Testis (tissue), 3 donors: Measurements from ENCODE around the gene SERBP1. TPM values are rescaled to one million over a fixed set of nuclear protein-coding genes. Genes with fewer than 3 reads are reported as not detected.

Source experiments
- DNase-seq: peaks from one replicate; pipeline ENCODE4 v3.0.0-alpha.2; 2019
- H3K27ac ChIP-seq, 2 donors: fragments of 200-600 bp; sonication (generic); one replicate each; pipeline ENCODE4 v1.5.1; 2019
- H3K27me3 ChIP-seq: fragments of 200-600 bp; sonication (generic); one replicate; pipeline ENCODE4 v1.5.1; 2019
- H3K36me3 ChIP-seq: fragments of 200-600 bp; sonication (generic); one replicate; pipeline ENCODE4 v1.5.1; 2017; ENCODE audit warnings: low read depth; ENCODE audit errors: missing control alignments
- H3K4me1 ChIP-seq: fragments of 200-600 bp; sonication (generic); one replicate; pipeline ENCODE4 v1.5.1; 2019
- H3K4me3 ChIP-seq, 2 donors: fragments of 200-600 bp; sonication (generic); one replicate each; pipeline ENCODE4 v1.5.1; 2017 to 2019
- H3K9me3 ChIP-seq: fragments of 200-600 bp; sonication (generic); one replicate; pipeline ENCODE4 v1.5.1; 2017
- CTCF ChIP-seq, 3 experiments: fragments of 450-650 bp in 2 of 3; fragments of 200-600 bp in 1 of 3; sonication (generic) in 1 of 3; IDR thresholded peaks; one replicate each; pipeline ENCODE4 v1.5.1; 2016 to 2019; ENCODE audit warnings: antibody characterized with exemption in 3 of 3, mild to moderate bottlenecking in 2 of 3, moderate library complexity in 1 of 3
- POLR2A ChIP-seq: fragments of 450-650 bp; IDR thresholded peaks from one replicate; pipeline ENCODE4 v1.6.1; 2017; ENCODE audit warnings: antibody characterized with exemption, mild to moderate bottlenecking, moderate library complexity
- WGBS, 2 donors: methylation state at CpG; one replicate each; pipeline ENCODE4 v1.1.5; 2018; 5-methylcytosine and 5-hydroxymethylcytosine counted together
- intact Hi-C: fragments of 100-400 bp; cut with DNase I; formaldehyde crosslinking; loops from one replicate; pipeline ENCODE4 v1.15.1; 2023; ENCODE audit warnings: low total_unique reads
- polyA plus RNA-seq: library from polyadenylated mRNA; stranded (reverse); fragments of 350-450 nt; fragmentation: Illumina TruSeq; extraction: RNeasy Lipid Tissue Mini Kit (QIAGEN cat#74804); gene quantifications from one replicate; pipeline ENCODE4 v1.2.3, GENCODE V29; 2014; ENCODE audit warnings: low read depth, low replicate concordance; ENCODE audit not compliant: insufficient read depth
- total RNA-seq, 2 donors: library from RNA; depleted of rRNA; stranded (reverse); fragments of >200 nt; gene quantifications; one replicate each; pipeline ENCODE4 v1.2.3, GENCODE V29; 2016

SERBP1 gene
- total and polyA plus RNA-seq, 3 donors from 2014 or later: 180 to 237 (median 185) TPM

- H3K36me3 ChIP-seq: no peaks in the 10 kb centered on the region
- H3K27ac ChIP-seq: no peak overlapping the region
- DNase-seq: no peak
- H3K4me1 ChIP-seq: no peaks in the 10 kb centered on the region
- H3K9me3 ChIP-seq: no peaks in the 10 kb centered on the region
- WGBS, 2 donors: 88 to 90% methylated on average over 4 of the region's 4 CpGs
- TF ChIP-seq CTCF (IDR thresholded peaks at IDR 0.05) (no peak), POLR2A (no peak)
- H3K27me3 ChIP-seq: no peaks in the 10 kb centered on the region
- intact Hi-C loops: no loop called here
- no peak overlapping the region for H3K4me3 ChIP-seq
Observed at GRCh38 chr1:67394548-67394947, 35.7 kb downstream of the SERBP1 start.

GRCh38 chr1:67393737-67394136 lies 36.5 kb downstream of the SERBP1 start:
- 81% methylated on average over 3 of the region's 3 CpGs for WGBS, 2 donors
- Histone ChIP-seq H3K27ac (no peak overlapping the region), H3K27me3 (no peaks in the 10 kb centered on the region), H3K4me3 (no peak overlapping the region), H3K36me3 (no peaks in the 10 kb centered on the region), H3K4me1 (no peaks in the 10 kb centered on the region), H3K9me3 (no peaks in the 10 kb centered on the region)
- no peak for TF ChIP-seq CTCF (IDR thresholded peaks at IDR 0.05)
- TF ChIP-seq POLR2A: no peak
- DNase-seq: no peak
- intact Hi-C loops: no loop called here

GRCh38 chr1:67393240-67393639 lies 37.0 kb downstream of the SERBP1 start:
- Histone ChIP-seq H3K27ac (no peak overlapping the region), H3K27me3 (no peaks in the 10 kb centered on the region), H3K36me3 (no peaks in the 10 kb centered on the region), H3K4me3 (no peak overlapping the region), H3K9me3 (no peaks in the 10 kb centered on the region), H3K4me1 (no peaks in the 10 kb centered on the region)
- TF ChIP-seq CTCF (IDR thresholded peaks at IDR 0.05) (no peak), POLR2A (no peak)
- WGBS, 2 donors: 78 to 85% methylated on average over 12 of the region's 12 CpGs
- intact Hi-C loops: no loop called here
- no peak for DNase-seq

- WGBS, 2 donors: 95 to 97% methylated on average over 3 of the region's 3 CpGs
- H3K4me3 ChIP-seq: no peak overlapping the region
- H3K27me3 ChIP-seq: no peaks in the 10 kb centered on the region
- intact Hi-C loops: no loop called here
- no peaks in the 10 kb centered on the region for H3K9me3 ChIP-seq
- no peaks in the 10 kb centered on the region for H3K4me1 ChIP-seq
- no peak for TF ChIP-seq POLR2A
- no peak for TF ChIP-seq CTCF (IDR thresholded peaks at IDR 0.05)
- DNase-seq: no peak
- no peaks in the 10 kb centered on the region for H3K36me3 ChIP-seq
- H3K27ac ChIP-seq: no peak overlapping the region
Observed at GRCh38 chr1:67390041-67390887, 39.9 kb downstream of the SERBP1 start.
